GM23338 (cell line): Measurements from ENCODE around the gene LATS1. TPM values are rescaled to one million over a fixed set of nuclear protein-coding genes. Genes with fewer than 3 reads are reported as not detected.

Experiments
- ATAC-seq: fragments of 200-7000 bp; cut with Tn5 transposase; 3 replicates; pipeline ENCODE4 v1.9.1; 2020
- DNase-seq: peaks from one replicate; pipeline ENCODE4 v3.0.0-alpha.2; 2015; ENCODE audit warnings: low spot score
- H2AFZ ChIP-seq: fragments of 200-600 bp; sonication (generic); 2 replicates; pipeline ENCODE4 v1.8.0; 2016; ENCODE audit warnings: antibody characterized with exemption, mild to moderate bottlenecking, moderate library complexity
- H3F3A ChIP-seq: fragments of 200-600 bp; sonication (generic); replicated peaks from 2 replicates; pipeline ENCODE4 v1.8.0; 2017; ENCODE audit warnings: antibody characterized with exemption, mixed run types, low read depth
- H3K27ac ChIP-seq: fragments of 200-600 bp; sonication (generic); 2 replicates; pipeline ENCODE4 v1.6.1; 2016; ENCODE audit warnings: low read depth
- H3K27me3 ChIP-seq: fragments of 200-600 bp; sonication (generic); 2 replicates; pipeline ENCODE4 v1.8.0; 2016; ENCODE audit warnings: mild to moderate bottlenecking, mixed run types, moderate library complexity; ENCODE audit not compliant: insufficient read depth
- H3K36me3 ChIP-seq: fragments of 200-600 bp; sonication (generic); 2 replicates; pipeline ENCODE4 v1.8.0; 2016; ENCODE audit warnings: mild to moderate bottlenecking; ENCODE audit not compliant: insufficient read depth
- H3K4me1 ChIP-seq: fragments of 200-600 bp; sonication (generic); 2 replicates; pipeline ENCODE4 v1.8.0; 2016; ENCODE audit warnings: mild to moderate bottlenecking, moderate library complexity; ENCODE audit not compliant: insufficient read depth
- H3K4me2 ChIP-seq: fragments of 200-600 bp; sonication (generic); 2 replicates; pipeline ENCODE4 v1.7.1; 2017; ENCODE audit warnings: mixed run types
- H3K4me3 ChIP-seq: fragments of 200-600 bp; sonication (generic); 2 replicates; pipeline ENCODE4 v1.6.1; 2016; ENCODE audit warnings: mixed run types
- H3K79me2 ChIP-seq: fragments of 200-600 bp; sonication (generic); replicated peaks from 2 replicates; pipeline ENCODE4 v1.8.0; 2017; ENCODE audit warnings: mild to moderate bottlenecking; ENCODE audit not compliant: insufficient read depth
- H3K9me2 ChIP-seq: fragments of 200-600 bp; sonication (generic); 2 replicates; pipeline ENCODE4 v1.8.0; 2017; ENCODE audit not compliant: insufficient read depth
- H4K20me1 ChIP-seq: fragments of 200-600 bp; sonication (generic); replicated peaks from 2 replicates; pipeline ENCODE4 v1.8.0; 2017; ENCODE audit warnings: mild to moderate bottlenecking; ENCODE audit not compliant: insufficient read depth
- H3K27ac Mint-ChIP-seq: 2 replicates; pipeline ENCODE4 v1.8.0; 2020; ENCODE audit warnings: inconsistent platforms, mild to moderate bottlenecking, moderate library complexity, mixed read lengths
- H3K27me3 Mint-ChIP-seq: 3 replicates; pipeline ENCODE4 v1.8.0; 2022; ENCODE audit warnings: low read depth, mild to moderate bottlenecking, moderate library complexity, mixed read lengths, inconsistent platforms; ENCODE audit not compliant: insufficient read depth, poor library complexity
- H3K36me3 Mint-ChIP-seq: 3 replicates; pipeline ENCODE4 v1.8.0; 2021; ENCODE audit warnings: low read depth, mild to moderate bottlenecking, inconsistent platforms, moderate library complexity, mixed read lengths
- H3K4me1 Mint-ChIP-seq: 3 replicates; pipeline ENCODE4 v1.8.0; 2020; ENCODE audit warnings: mild to moderate bottlenecking, inconsistent platforms, mixed read lengths
- H3K4me3 Mint-ChIP-seq: 3 replicates; pipeline ENCODE4 v1.8.0; 2021; ENCODE audit warnings: moderate library complexity, mild to moderate bottlenecking, inconsistent platforms, mixed read lengths
- H3K9me3 Mint-ChIP-seq: 3 replicates; pipeline ENCODE4 v1.8.0; 2020; ENCODE audit warnings: moderate library complexity, mild to moderate bottlenecking, inconsistent platforms, mixed read lengths
- CREB1 ChIP-seq: fragments of 250-450 bp; sonication (Bioruptor Pico); IDR thresholded peaks from 2 replicates; pipeline ENCODE4 v1.5.0; 2020; ENCODE audit warnings: low read depth, mild to moderate bottlenecking, moderate library complexity
- EZH2 ChIP-seq: fragments of 200-600 bp; sonication (generic); IDR thresholded peaks from one replicate; pipeline ENCODE4 v1.8.0; 2017; ENCODE audit warnings: antibody characterized with exemption, mild to moderate bottlenecking, low read depth; ENCODE audit not compliant: unreplicated experiment
- EZH2phosphoT487 ChIP-seq: fragments of 200-600 bp; sonication (generic); IDR thresholded peaks from one replicate; pipeline ENCODE4 v1.8.1; 2018; ENCODE audit warnings: antibody characterized with exemption; ENCODE audit not compliant: unreplicated experiment
- JUNB ChIP-seq: IDR thresholded peaks from one replicate; pipeline ENCODE4 v1.6.1; 2016; ENCODE audit warnings: antibody characterized with exemption; ENCODE audit not compliant: unreplicated experiment
- NANOG ChIP-seq: IDR thresholded peaks from 2 replicates; pipeline ENCODE4 v1.6.1; 2016; ENCODE audit warnings: antibody characterized with exemption, borderline replicate concordance
- POLR2AphosphoS5 ChIP-seq: IDR thresholded peaks from 2 replicates; pipeline ENCODE4 v1.6.1; 2016; ENCODE audit warnings: antibody characterized with exemption, low read depth
- REST ChIP-seq: IDR thresholded peaks from one replicate; pipeline ENCODE4 v1.6.1; 2018; ENCODE audit warnings: antibody characterized with exemption; ENCODE audit not compliant: unreplicated experiment
- STAT1 ChIP-seq: IDR thresholded peaks from one replicate; pipeline ENCODE4 v1.6.1; 2016; ENCODE audit warnings: antibody characterized with exemption; ENCODE audit not compliant: unreplicated experiment
- ZNF114 ChIP-seq: fragments of 250-450 bp; sonication (Bioruptor Pico); IDR thresholded peaks from 2 replicates; pipeline ENCODE4 v1.5.0; 2020; ENCODE audit warnings: mild to moderate bottlenecking, moderate library complexity
- ZNF331 ChIP-seq: fragments of 250-450 bp; sonication (Bioruptor Pico); IDR thresholded peaks from 2 replicates; pipeline ENCODE4 v1.5.0; 2020; ENCODE audit warnings: low read depth, mild to moderate bottlenecking, moderate library complexity
- polyA plus RNA-seq: library from polyadenylated mRNA; unstranded; fragments of >200 nt; fragmentation: Nextera tagmentation; extraction: Ambion mirVana; gene quantifications from 2 replicates; pipeline ENCODE4 v1.2.1, GENCODE V29; 2016
- total RNA-seq: library from RNA; depleted of rRNA; stranded (reverse); fragments of >200 nt; shearing (Covaris generic); gene quantifications from 2 replicates; pipeline ENCODE4 v1.2.3, GENCODE V29; 2014
- TF ChIP-seq, protein P1 (sequence below): fragments of 250-450 bp; sonication (Bioruptor Pico); IDR thresholded peaks from 2 replicates; pipeline ENCODE4 v1.5.0; 2020; ENCODE audit warnings: mild to moderate bottlenecking, moderate library complexity
- TF ChIP-seq, protein P2 (sequence below): IDR thresholded peaks from 2 replicates; pipeline ENCODE4 v1.6.1; 2016; ENCODE audit warnings: antibody characterized with exemption
- TF ChIP-seq, protein P3 (sequence below), 2 experiments: fragments of 200-600 bp in 1 of 2; sonication (generic) in 1 of 2; conservative IDR thresholded peaks; 2 replicates each; pipeline versions ENCODE4 v1.5.1 to v1.6.1; 2016 to 2017; ENCODE audit warnings: antibody characterized with exemption in 2 of 2, low read depth in 2 of 2, mild to moderate bottlenecking in 2 of 2, moderate library complexity in 1 of 2

The LATS1 gene
- total and polyA plus RNA-seq, 2 experiments from 2014 or later = 7.5 to 18.8 TPM

- peaks cover 5% of the 10 kb centered on the region; the same call in 1 of the 2 replicates for H3K4me1 ChIP-seq
- Mint-ChIP-seq H3K4me1 (no peaks in the 10 kb centered on the region; the same call in 2 of the 3 replicates), H3K36me3 (peaks cover 37% of the 10 kb centered on the region), H3K27ac (0 out of 2 replicates have a peak overlapping the region, but pooled peaks have one; percentile 9), H3K9me3 (no peaks in the 10 kb centered on the region), H3K27me3 (peaks cover 5% of the 10 kb centered on the region), H3K4me3 (no peak overlapping the region)
- peaks cover 6% of the 10 kb centered on the region for H3K36me3 ChIP-seq
- H2AFZ ChIP-seq = no peak overlapping the region
- no peak; the same call in 2 of the 3 replicates for ATAC-seq
- no peaks in the 10 kb centered on the region for H3K9me2 ChIP-seq
- TF ChIP-seq, protein P1, sequence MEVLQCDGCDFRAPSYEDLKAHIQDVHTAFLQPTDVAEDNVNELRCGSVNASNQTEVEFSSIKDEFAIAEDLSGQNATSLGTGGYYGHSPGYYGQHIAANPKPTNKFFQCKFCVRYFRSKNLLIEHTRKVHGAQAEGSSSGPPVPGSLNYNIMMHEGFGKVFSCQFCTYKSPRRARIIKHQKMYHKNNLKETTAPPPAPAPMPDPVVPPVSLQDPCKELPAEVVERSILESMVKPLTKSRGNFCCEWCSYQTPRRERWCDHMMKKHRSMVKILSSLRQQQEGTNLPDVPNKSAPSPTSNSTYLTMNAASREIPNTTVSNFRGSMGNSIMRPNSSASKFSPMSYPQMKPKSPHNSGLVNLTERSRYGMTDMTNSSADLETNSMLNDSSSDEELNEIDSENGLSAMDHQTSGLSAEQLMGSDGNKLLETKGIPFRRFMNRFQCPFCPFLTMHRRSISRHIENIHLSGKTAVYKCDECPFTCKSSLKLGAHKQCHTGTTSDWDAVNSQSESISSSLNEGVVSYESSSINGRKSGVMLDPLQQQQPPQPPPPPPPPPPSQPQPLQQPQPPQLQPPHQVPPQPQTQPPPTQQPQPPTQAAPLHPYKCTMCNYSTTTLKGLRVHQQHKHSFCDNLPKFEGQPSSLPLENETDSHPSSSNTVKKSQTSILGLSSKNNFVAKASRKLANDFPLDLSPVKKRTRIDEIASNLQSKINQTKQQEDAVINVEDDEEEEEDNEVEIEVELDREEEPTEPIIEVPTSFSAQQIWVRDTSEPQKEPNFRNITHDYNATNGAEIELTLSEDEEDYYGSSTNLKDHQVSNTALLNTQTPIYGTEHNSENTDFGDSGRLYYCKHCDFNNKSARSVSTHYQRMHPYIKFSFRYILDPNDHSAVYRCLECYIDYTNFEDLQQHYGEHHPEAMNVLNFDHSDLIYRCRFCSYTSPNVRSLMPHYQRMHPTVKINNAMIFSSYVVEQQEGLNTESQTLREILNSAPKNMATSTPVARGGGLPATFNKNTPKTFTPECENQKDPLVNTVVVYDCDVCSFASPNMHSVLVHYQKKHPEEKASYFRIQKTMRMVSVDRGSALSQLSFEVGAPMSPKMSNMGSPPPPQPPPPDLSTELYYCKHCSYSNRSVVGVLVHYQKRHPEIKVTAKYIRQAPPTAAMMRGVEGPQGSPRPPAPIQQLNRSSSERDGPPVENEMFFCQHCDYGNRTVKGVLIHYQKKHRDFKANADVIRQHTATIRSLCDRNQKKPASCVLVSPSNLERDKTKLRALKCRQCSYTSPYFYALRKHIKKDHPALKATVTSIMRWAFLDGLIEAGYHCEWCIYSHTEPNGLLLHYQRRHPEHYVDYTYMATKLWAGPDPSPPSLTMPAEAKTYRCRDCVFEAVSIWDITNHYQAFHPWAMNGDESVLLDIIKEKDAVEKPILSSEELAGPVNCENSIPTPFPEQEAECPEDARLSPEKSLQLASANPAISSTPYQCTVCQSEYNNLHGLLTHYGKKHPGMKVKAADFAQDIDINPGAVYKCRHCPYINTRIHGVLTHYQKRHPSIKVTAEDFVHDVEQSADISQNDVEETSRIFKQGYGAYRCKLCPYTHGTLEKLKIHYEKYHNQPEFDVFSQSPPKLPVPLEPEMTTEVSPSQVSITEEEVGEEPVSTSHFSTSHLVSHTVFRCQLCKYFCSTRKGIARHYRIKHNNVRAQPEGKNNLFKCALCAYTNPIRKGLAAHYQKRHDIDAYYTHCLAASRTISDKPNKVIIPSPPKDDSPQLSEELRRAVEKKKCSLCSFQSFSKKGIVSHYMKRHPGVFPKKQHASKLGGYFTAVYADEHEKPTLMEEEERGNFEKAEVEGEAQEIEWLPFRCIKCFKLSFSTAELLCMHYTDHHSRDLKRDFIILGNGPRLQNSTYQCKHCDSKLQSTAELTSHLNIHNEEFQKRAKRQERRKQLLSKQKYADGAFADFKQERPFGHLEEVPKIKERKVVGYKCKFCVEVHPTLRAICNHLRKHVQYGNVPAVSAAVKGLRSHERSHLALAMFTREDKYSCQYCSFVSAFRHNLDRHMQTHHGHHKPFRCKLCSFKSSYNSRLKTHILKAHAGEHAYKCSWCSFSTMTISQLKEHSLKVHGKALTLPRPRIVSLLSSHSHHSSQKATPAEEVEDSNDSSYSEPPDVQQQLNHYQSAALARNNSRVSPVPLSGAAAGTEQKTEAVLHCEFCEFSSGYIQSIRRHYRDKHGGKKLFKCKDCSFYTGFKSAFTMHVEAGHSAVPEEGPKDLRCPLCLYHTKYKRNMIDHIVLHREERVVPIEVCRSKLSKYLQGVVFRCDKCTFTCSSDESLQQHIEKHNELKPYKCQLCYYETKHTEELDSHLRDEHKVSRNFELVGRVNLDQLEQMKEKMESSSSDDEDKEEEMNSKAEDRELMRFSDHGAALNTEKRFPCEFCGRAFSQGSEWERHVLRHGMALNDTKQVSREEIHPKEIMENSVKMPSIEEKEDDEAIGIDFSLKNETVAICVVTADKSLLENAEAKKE (CRISPR knock-in tag) = no peak
- TF ChIP-seq EZH2phosphoT487 = no peak
- TF ChIP-seq NANOG = no peak
- TF ChIP-seq EZH2 = no peak
- no peak for TF ChIP-seq CREB1
- no peak for TF ChIP-seq STAT1
- TF ChIP-seq ZNF114 (CRISPR knock-in tag) = no peak
- TF ChIP-seq, protein P2, sequence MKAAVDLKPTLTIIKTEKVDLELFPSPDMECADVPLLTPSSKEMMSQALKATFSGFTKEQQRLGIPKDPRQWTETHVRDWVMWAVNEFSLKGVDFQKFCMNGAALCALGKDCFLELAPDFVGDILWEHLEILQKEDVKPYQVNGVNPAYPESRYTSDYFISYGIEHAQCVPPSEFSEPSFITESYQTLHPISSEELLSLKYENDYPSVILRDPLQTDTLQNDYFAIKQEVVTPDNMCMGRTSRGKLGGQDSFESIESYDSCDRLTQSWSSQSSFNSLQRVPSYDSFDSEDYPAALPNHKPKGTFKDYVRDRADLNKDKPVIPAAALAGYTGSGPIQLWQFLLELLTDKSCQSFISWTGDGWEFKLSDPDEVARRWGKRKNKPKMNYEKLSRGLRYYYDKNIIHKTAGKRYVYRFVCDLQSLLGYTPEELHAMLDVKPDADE = no peak
- no peak for TF ChIP-seq REST
- no peak for TF ChIP-seq POLR2AphosphoS5
- TF ChIP-seq ZNF331 (CRISPR knock-in tag) = no peak
- TF ChIP-seq, protein P3, sequence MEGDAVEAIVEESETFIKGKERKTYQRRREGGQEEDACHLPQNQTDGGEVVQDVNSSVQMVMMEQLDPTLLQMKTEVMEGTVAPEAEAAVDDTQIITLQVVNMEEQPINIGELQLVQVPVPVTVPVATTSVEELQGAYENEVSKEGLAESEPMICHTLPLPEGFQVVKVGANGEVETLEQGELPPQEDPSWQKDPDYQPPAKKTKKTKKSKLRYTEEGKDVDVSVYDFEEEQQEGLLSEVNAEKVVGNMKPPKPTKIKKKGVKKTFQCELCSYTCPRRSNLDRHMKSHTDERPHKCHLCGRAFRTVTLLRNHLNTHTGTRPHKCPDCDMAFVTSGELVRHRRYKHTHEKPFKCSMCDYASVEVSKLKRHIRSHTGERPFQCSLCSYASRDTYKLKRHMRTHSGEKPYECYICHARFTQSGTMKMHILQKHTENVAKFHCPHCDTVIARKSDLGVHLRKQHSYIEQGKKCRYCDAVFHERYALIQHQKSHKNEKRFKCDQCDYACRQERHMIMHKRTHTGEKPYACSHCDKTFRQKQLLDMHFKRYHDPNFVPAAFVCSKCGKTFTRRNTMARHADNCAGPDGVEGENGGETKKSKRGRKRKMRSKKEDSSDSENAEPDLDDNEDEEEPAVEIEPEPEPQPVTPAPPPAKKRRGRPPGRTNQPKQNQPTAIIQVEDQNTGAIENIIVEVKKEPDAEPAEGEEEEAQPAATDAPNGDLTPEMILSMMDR (conservative IDR thresholded peaks at IDR 0.05; ENCODE audit: low read depth in 2 of 2) = no peak
- no peak for TF ChIP-seq JUNB
- H3K27me3 ChIP-seq = no peaks in the 10 kb centered on the region
- H4K20me1 ChIP-seq = no peaks in the 10 kb centered on the region; the same call in 1 of the 2 replicates
- peaks cover 56% of the 10 kb centered on the region for H3K79me2 ChIP-seq
- DNase-seq = no peak
- no peak overlapping the region for H3K27ac ChIP-seq
- H3K4me3 ChIP-seq = no peak overlapping the region
- H3K4me2 ChIP-seq = no peak overlapping the region
- no peaks in the 10 kb centered on the region; the same call in 1 of the 2 replicates for H3F3A ChIP-seq
These were observed 31.7 kb downstream of the LATS1 start for GRCh38 chr6:149686230-149686629.
